Ascending aorta (tissue), 2 donors: ENCODE data around the gene SOST. TPM values are rescaled to one million over a fixed set of nuclear protein-coding genes. Genes with fewer than 3 reads are reported as not detected.

ENCODE experiments used
- DNase-seq, 2 donors: peaks; one replicate each; pipeline ENCODE4 v3.0.0-alpha.2; 2019; ENCODE audit warnings: low spot score in 2 of 2
- H3K27ac ChIP-seq, 2 donors: fragments of 200-600 bp; sonication (generic); one replicate each; pipeline ENCODE4 v1.5.1; 2016 to 2017; ENCODE audit warnings: mild to moderate bottlenecking in 1 of 2
- H3K27me3 ChIP-seq: fragments of 200-600 bp; sonication (generic); one replicate; pipeline ENCODE4 v1.5.1; 2017
- H3K36me3 ChIP-seq, 2 donors: fragments of 200-600 bp; sonication (generic); one replicate each; pipeline ENCODE4 v1.5.1; 2016
- H3K4me1 ChIP-seq, 2 donors: fragments of 200-600 bp; sonication (generic); one replicate each; pipeline ENCODE4 v1.5.1; 2016 to 2017; ENCODE audit warnings: mild to moderate bottlenecking in 1 of 2
- H3K4me3 ChIP-seq, 2 donors: fragments of 200-600 bp; sonication (generic); one replicate each; pipeline ENCODE4 v1.5.1; 2016 to 2017; ENCODE audit warnings: mild to moderate bottlenecking in 1 of 2
- H3K9me3 ChIP-seq, 2 donors: fragments of 200-600 bp; sonication (generic); one replicate each; pipeline ENCODE4 v1.5.1; 2016
- CTCF ChIP-seq, 3 experiments: fragments of 200-600 bp in 2 of 3; fragments of 450-650 bp in 1 of 3; sonication (generic) in 2 of 3; IDR thresholded peaks; one replicate each; pipeline ENCODE4 v1.5.1; 2016 to 2019; ENCODE audit warnings: antibody characterized with exemption in 3 of 3, mild to moderate bottlenecking in 1 of 3, moderate library complexity in 1 of 3
- intact Hi-C: fragments of 100-400 bp; cut with DNase I; formaldehyde crosslinking; loops from one replicate; pipeline ENCODE4 v1.15.1; 2023
- total RNA-seq: library from RNA; depleted of rRNA; stranded (reverse); fragments of >200 nt; gene quantifications from one replicate; pipeline ENCODE4 v1.1.0, GENCODE V29; 2016

Gene SOST
- total RNA-seq, 1 donor from 2014 or later = 15.1 TPM

DNA sequence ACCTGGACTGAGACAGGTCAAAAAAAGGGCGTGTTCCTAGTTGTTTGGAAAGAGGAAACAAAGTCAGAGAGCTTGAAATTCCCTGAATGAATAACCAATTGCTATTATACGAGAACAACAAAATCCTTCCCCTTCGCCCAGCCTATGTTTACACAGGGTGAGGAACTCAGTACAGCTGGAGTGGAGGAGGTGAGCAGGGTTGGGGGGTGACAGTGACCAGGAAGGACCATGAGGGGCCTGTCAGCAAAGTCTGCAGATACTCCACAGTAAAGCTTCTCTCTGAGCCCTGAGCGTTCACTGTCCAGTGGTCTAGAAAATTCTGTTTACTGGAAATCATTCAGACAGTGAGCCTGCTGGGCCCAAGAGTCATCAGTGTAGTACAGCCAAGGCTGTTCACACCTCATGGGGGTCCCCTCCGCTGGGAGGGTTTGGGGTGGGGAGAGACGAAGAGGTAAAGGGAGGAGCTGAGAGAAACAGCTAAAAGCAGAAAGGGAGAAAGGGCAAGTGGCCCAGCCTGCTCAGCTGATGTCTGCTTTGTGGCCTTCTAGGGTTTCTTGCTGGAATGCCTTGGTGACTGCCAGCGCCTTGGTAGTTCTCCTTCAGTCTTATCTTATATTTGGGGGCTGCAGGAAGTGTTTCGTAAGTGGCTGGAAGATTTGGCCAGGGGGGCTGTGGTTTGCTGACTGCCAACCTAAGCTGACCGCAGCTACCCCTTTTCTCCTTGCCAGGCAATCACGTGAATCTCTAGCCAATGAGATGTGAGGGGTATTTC is 14.5 kb upstream of the SOST start:
- H3K4me1 ChIP-seq = peaks cover 11 to 48% of the 10 kb centered on the region in 2 donors
- no peak overlapping the region for H3K4me3 ChIP-seq
- DNase-seq = peak in 1 of 2 donors; percentile 82
- no peaks in the 10 kb centered on the region for H3K27me3 ChIP-seq
- no peaks in the 10 kb centered on the region for H3K9me3 ChIP-seq
- H3K27ac ChIP-seq = peak overlapping the region; percentile 72 to 98
- H3K36me3 ChIP-seq = peaks cover 43 to 79% of the 10 kb centered on the region in 2 donors
- no peak for TF ChIP-seq CTCF (IDR thresholded peaks at IDR 0.05)
- intact Hi-C loops = loop anchor here (10.0 kb wide), 1 partner anchor 378 kb away; the partner anchor contains the start of gene ARL4D

GRCh38 chr17:43771463-43771862 is 12.9 kb upstream of the SOST start:
- Histone ChIP-seq H3K4me1 (peaks cover 7 to 34% of the 10 kb centered on the region in 2 donors), H3K4me3 (no peak overlapping the region), H3K27ac (no peak overlapping the region), H3K9me3 (no peaks in the 10 kb centered on the region), H3K36me3 (peaks cover 43 to 85% of the 10 kb centered on the region in 2 donors), H3K27me3 (no peaks in the 10 kb centered on the region)
- intact Hi-C loops = loop anchor here (10.0 kb wide), 1 partner anchor 377 kb away; the partner anchor contains the start of gene ARL4D
- DNase-seq = no peak
- no peak for TF ChIP-seq CTCF (IDR thresholded peaks at IDR 0.05)

DNA sequence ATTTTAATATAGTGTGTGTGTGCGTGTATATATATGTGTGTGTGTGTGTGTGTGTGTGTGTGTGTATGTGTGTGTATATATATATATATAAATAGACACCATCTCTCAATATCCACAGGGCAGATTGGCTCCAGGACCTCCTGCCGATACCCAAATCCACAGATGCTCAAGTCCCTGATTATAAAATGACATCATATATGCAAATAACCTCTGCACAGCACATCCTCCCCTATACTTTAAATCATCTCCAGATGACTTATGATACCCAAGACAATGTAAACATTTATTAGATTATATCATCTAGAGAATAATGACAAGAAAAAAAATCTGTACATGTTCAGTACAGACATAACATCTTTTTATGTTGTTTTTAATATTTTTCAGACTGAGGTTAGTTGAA is 12.4 kb upstream of the SOST start:
- no peaks in the 10 kb centered on the region for H3K9me3 ChIP-seq
- no peak for TF ChIP-seq CTCF (IDR thresholded peaks at IDR 0.05)
- intact Hi-C loops = loop anchor here (10.0 kb wide), 1 partner anchor 376 kb away; the partner anchor contains the start of gene ARL4D
- H3K4me1 ChIP-seq = peaks cover 7 to 30% of the 10 kb centered on the region in 2 donors
- peaks cover 43 to 82% of the 10 kb centered on the region in 2 donors for H3K36me3 ChIP-seq
- no peaks in the 10 kb centered on the region for H3K27me3 ChIP-seq
- no peak for DNase-seq
- H3K27ac ChIP-seq = no peak overlapping the region
- no peak overlapping the region for H3K4me3 ChIP-seq

- H3K4me1 ChIP-seq = peaks cover 7 to 22% of the 10 kb centered on the region in 2 donors
- H3K9me3 ChIP-seq = no peaks in the 10 kb centered on the region
- peak overlapping the region in 1 of 2 donors; percentile 8 for H3K27ac ChIP-seq
- no peak for DNase-seq
- H3K4me3 ChIP-seq = no peak overlapping the region
- intact Hi-C loops = loop anchor here (10.0 kb wide), 1 partner anchor 375 kb away; the partner anchor contains the start of gene ARL4D
- peaks cover 40 to 82% of the 10 kb centered on the region in 2 donors for H3K36me3 ChIP-seq
- H3K27me3 ChIP-seq = no peaks in the 10 kb centered on the region
- TF ChIP-seq CTCF (IDR thresholded peaks at IDR 0.05) = no peak
Measured at GRCh38 chr17:43769859-43770258, 11.3 kb upstream of the SOST start.

GRCh38 chr17:43769426-43769825 is 10.8 kb upstream of the SOST start:
- H3K27ac ChIP-seq = peak overlapping the region; percentile 8 to 26
- H3K4me3 ChIP-seq = no peak overlapping the region
- TF ChIP-seq CTCF (IDR thresholded peaks at IDR 0.05) = no peak
- no peaks in the 10 kb centered on the region for H3K9me3 ChIP-seq
- intact Hi-C loops = no loop called here
- peaks cover 7 to 24% of the 10 kb centered on the region in 2 donors for H3K4me1 ChIP-seq
- peaks cover 36 to 78% of the 10 kb centered on the region in 2 donors for H3K36me3 ChIP-seq
- no peak for DNase-seq
- no peaks in the 10 kb centered on the region for H3K27me3 ChIP-seq
